ENCODE results near the gene IQGAP2.

IQGAP2 gene

DNA sequence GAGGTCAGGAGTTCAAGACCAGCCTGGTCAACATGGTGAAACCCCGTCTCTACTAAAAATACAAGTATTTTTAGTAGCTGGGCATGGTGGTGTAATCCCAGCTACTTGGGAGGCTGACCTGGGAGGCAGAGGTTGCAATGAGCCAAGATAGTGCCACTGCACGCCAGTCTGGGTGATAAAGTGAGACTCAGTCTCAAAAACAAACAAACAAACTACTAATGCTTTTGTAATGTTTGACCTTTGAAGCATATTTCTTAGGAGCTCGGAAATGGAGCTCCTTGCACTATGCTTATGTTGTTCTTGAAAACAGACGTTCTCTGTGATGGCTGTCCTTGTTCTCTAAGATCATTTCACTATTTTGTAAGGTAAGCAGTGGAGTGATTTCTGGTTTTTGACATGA lies 214.1 kb downstream of the IQGAP2 start:
- no peak for DNase-seq

- DNase-seq, result no peak
These were observed 214.6 kb downstream of the IQGAP2 start for GRCh38 chr5:76617675-76618074.

DNA sequence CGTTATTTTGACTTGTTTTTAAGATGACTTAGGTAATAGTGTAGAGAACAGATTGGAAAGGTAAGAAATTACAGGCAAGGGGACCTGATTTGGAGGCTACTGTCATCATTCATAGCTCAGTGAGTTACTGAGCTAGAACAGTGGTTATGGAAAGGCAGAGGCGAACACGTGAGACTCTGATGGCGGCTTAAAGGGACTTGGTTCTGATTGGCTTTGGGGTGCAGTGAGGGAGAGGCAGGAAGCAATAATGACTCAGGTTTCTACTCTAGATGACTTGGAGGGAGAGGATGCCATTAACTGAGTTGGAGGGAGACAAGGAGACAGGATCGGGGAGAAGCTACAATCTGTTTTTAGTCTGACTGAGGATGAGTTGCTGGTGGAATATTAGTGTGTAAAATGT lies 217.1 kb downstream of the IQGAP2 start:
- no peak for DNase-seq

DNA sequence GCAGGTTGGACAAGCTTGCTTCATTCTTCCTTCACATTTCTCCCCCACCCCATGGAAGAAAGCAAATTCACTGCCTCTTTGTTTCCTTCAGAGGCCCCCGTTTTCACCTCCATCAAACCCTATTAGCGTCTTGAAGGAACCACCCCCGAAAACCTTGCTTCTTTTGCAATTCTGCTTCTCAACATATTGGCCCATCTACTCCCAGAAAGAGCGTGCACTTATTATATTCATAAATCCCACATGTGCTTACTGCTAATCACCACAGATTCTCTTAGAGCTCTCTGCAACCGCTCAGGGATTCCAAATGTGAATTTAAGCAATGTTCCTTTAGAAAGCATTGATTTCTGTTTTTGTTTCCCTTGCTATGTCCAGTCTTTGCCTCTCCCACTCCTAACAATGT lies 219.0 kb downstream of the IQGAP2 start:
- DNase-seq, result no peak

GRCh38 chr5:76622973-76623596 lies 220.0 kb downstream of the IQGAP2 start, which contains the start of gene F2RL2:
Gene F2RL2 (minus strand): TSS chr5:76623403. CDS start chr5:76623230, 173 bp downstream.
- DNase-seq, result no peak

DNA sequence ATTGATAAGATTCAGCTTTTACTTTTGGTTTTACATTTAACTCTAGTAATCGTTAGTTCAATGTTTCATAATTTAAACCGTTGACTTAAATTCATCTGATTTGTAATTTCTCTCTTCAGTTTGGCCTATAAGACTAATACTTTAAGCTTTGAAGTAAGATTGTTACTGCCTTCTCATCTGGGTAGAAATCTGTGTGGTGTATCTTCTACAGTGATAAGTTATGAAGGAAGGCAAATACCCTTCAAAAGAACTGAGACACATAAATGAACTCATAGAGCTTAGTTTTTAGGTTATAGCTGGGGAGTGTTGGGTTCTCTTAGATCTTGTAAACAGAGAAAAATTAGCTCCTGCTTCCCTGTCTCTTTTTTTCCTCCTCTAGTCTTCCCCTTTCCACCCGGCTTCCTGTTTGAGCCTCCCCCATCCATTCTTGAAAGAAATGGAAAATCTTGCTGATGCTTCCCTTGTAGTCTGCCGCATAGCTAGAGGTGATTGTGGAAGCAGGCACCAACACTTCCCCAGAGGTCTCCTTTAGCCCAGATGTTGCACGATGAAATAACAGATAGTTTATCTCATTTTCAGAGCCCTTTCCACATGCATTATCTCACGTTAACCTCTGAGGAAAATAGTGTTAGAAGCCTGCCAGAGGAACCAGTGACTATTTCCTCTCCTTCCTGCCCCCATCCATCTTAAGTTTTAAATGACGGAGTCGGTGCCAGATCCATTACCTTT lies 222.2 kb downstream of the IQGAP2 start:
- no peak for DNase-seq

DNA sequence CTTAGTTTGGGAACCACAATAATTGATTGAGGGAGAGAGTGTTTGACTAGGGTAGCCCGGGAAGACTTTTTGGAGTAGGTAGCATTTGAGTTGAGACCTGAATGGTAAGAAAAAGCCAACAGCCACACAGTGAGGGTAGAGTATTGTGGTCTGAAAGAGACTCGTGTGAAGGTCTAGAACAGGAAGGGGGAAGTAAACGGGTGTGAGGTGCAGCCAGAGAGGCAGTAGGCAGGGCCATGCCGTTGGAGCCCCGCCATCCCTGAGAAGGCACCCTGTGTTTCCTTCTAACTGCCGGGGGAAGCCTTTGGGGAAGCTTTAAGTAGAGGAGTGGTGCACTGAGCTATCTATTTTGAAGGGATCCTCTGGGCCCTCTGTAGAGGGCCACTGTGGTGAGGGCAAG lies 223.7 kb downstream of the IQGAP2 start:
- DNase-seq, result no peak

DNA sequence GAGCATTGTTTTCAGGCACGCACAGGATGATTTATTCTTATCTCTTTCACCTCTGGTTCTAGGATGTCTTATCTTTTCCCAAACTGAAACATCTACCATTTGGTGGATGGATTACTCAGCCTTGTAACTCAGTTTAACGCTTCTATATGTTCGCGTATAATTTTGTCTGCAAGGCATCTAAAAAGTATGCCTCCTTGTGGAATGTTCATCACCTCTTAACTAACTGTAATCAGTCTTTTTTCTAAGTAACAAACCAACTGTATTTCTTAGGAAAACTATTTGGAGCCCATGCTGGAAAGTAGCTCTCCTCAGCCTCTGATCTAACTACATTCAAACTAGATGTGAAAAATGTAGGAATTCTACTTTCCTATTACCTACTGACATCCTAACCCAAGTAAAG lies 231.6 kb downstream of the IQGAP2 start:
- no peak for DNase-seq

DNA sequence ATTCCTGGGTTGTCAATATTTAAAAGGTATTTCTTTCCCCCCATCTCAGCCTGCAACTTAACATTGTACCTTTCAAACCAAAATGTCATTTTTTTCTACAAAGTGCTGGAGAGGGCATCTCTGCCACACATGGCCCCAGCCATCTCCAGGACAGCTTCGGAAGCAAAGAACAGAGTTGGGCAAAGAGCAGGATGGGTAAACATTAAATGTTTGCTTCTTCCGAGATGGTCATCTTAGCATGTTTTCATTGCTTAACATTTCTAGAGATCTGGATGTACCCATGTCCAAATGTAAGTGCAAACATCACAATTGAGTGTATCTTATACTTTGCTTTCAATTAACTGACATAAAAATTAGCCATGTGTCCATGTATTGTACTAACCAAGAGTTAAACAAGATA lies 234.4 kb downstream of the IQGAP2 start:
- no peak for DNase-seq

GRCh38 chr5:76638479-76638878 lies 235.4 kb downstream of the IQGAP2 start:
- DNase-seq, result no peak

DNA sequence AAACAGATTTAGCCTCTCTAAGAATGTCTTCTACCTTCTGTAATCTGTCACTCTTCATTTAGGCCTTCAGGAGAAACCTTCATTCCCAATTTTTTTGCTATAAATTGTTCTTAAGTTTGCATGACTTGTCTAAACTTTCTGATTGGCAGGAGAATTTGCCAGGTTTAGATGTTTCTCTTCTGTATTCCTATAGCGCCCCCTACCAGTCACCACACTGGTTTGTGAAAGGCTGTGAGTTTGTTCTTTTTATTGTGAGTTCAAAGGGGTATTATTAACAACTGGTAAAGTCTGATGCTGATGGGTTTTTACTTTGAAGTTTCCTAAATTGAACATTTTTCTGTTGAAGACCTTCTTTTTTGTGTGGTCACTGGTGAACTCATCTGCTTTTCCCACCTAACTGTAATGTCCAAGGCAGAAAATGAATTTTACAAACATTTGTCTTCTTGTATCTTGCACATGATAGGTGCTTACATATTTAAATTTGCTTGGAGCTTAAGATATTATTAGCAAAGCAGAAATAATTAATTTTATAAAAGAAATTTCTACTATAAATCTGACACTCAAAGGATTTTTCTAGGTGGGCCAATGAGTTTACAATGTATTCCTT lies 238.5 kb downstream of the IQGAP2 start:
- no peak for DNase-seq

GRCh38 chr5:76642390-76643040 lies 239.4 kb downstream of the IQGAP2 start:
- DNase-seq, result no peak

GRCh38 chr5:76643371-76643770 lies 240.3 kb downstream of the IQGAP2 start:
- DNase-seq, result no peak

DNA sequence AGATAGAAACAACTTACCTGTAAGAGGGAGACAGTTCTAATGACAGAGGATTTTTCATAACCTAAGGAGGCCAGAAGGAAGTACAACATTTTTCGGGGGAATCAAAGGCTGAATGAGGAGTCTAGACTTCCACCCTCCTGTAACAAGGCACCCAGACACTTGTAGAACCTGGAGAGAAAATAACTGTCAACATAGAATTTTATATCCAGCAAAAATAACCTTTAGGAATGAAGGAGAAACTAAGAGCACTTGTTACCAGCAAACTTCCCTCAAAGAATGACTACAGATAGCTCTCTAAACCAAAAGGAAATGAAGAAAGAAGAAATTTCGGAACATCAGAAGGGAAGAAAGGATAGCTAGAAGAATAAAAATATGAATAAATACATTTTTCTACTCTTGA lies 246.1 kb downstream of the IQGAP2 start:
- DNase-seq, result no peak

GRCh38 chr5:76652809-76653414 lies 249.8 kb downstream of the IQGAP2 start:
- DNase-seq, result no peak

- DNase-seq, result no peak
These were observed 254.0 kb downstream of the IQGAP2 start for GRCh38 chr5:76657091-76657490.

DNA sequence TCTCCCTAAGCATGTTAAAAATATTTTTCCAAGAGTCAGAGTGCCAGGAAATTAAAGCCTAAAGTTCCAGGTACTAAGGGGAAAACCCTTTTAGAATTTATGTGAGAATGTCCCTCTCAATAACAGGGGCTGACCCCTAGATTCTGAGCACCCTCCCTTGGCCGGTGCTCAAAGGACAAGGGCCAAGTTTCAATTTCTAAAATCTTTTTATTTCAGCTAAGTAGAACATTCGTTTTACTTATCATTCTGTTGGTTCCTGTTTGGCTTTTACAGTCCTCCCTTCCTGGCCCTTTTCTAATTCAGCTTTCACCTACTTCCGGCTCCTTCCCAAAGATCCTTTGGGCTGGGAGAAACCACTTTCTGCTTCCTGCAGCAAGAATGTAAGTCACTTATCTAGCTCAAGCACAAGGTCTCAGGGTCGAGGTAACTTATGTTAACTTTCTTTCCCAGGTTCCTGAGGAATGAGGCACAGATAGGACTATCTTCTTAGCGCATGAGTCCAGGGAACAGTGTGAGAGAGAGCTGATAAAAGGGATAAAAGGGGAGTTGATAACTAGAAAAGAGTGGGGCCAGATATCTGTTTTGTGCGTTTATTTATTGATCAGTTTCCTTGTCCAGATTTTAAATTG lies 254.7 kb downstream of the IQGAP2 start:
- DNase-seq, result no peak

DNA sequence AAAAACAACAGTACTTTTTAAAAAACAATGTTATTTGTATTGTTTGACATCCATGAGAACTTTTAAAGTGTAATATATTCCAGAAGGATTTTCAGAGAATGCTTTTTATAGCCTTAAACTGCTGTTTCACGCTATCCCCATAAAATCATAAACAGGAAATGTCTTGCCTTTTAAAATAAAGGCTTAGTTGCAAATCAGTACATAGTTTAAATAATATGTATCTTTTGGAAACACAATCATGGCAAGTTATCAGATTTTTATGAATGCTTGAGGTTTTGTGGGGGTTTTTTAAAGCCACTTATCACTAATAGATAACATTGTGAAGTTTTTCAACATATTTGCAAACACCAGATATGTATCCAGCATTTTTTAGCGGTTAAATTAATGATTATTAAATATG lies 257.3 kb downstream of the IQGAP2 start:
- no peak for DNase-seq

GRCh38 chr5:76662521-76662920 lies 259.4 kb downstream of the IQGAP2 start:
- DNase-seq, result no peak

DNA sequence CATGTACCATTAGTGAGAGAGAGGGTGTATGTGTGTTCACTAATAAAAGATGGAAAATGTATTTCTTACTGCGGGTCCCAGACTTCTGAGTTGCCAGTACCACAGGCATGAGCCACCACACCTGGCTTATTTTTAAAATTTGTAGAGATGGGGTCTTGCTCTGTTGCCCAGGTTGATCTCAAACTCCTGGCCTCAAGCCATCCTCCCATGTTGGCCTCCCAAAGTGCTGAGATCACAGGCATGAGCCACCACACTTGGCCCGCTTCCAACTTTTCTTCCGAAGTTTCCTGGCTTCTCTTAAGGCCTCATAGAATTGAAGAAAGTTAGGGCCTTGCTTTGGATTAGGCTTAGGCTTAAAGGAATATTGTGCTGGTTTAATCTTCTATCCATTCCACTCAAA lies 260.5 kb downstream of the IQGAP2 start:
- DNase-seq, result no peak

DNA sequence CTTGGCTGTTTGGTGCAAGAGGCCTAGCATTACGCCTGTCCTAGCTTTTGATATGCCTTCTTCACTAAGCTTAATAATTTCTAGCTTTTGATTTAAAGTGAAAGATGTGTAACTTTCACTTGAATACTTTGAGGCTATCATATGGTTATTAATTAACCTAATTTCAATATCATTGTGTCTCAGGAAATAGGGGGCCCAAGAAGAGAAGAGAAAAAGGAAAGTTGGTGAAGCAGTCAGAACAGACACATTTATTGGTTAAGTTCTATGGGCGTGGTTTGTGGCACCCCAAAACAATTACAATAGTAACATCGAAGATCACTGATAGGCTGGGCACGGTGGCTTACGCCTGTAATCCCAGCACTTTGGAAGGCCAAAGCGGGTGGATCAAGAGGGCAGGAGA lies 261.0 kb downstream of the IQGAP2 start:
- DNase-seq, result no peak

GRCh38 chr5:76667495-76667894 lies 264.4 kb downstream of the IQGAP2 start:
- no peak for DNase-seq

DNA sequence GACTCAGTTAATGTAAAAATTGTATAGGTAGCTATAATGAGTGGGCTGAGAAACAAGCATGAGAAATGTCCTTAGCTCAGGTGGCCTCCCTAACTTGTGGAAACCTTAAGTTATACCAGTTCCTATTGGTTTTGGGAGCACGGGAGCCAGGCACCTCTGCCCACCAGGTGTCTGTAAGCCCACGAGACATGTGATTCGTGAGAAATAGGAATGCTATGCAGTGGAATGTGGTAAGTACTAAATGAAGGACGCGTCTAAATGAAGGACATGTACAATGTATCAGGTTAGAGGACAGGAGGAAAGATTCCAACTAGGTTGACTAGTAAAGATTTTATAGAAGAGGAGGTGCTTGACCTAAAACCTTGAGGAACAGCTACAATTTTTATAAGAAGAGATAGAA lies 266.2 kb downstream of the IQGAP2 start:
- DNase-seq, result no peak
